HG02981 (cell line): ENCODE results near the gene SPATA46.
A peak's percentile ranks its signal among the peaks of the same experiment; 100 is the strongest.

Source experiments
- ATAC-seq: cut with Tn5 transposase; IDR thresholded peaks from one replicate; pipeline ENCODE4 v1.9.1; 2021; ENCODE audit warnings: mild to moderate bottlenecking, moderate library complexity; ENCODE audit not compliant: unreplicated experiment

Gene SPATA46

GRCh38 chr1:162391790-162392563 lies 15.3 kb upstream of the SPATA46 start:
- ATAC-seq = peak; percentile 54

GRCh38 chr1:162390396-162391185 lies 13.9 kb upstream of the SPATA46 start:
- ATAC-seq = no peak

GRCh38 chr1:162389971-162390370 lies 13.3 kb upstream of the SPATA46 start:
- no peak for ATAC-seq

- ATAC-seq = no peak
Observed at GRCh38 chr1:162389021-162389818, 12.6 kb upstream of the SPATA46 start.

- ATAC-seq = no peak
Observed at GRCh38 chr1:162388615-162389014, 12.0 kb upstream of the SPATA46 start.

GRCh38 chr1:162388083-162388594 lies 11.5 kb upstream of the SPATA46 start:
- ATAC-seq = no peak

- no peak for ATAC-seq
Observed at GRCh38 chr1:162387226-162388082, 10.8 kb upstream of the SPATA46 start.

- no peak for ATAC-seq
Observed at GRCh38 chr1:162386292-162387225, 9.9 kb upstream of the SPATA46 start.

- no peak for ATAC-seq
Observed at GRCh38 chr1:162385702-162386101, 9.0 kb upstream of the SPATA46 start.

- ATAC-seq = no peak
Observed at GRCh38 chr1:162385280-162385623, 8.6 kb upstream of the SPATA46 start.

- ATAC-seq = no peak
Observed at GRCh38 chr1:162384601-162385279, 8.1 kb upstream of the SPATA46 start.

- ATAC-seq = no peak
Observed at GRCh38 chr1:162384116-162384515, 7.5 kb upstream of the SPATA46 start.

GRCh38 chr1:162383516-162383915 lies 6.9 kb upstream of the SPATA46 start:
- ATAC-seq = no peak

- ATAC-seq = no peak
Observed at GRCh38 chr1:162383091-162383490, 6.4 kb upstream of the SPATA46 start.

GRCh38 chr1:162381941-162382750 lies 5.5 kb upstream of the SPATA46 start:
- no peak for ATAC-seq

- ATAC-seq = no peak
Observed at GRCh38 chr1:162381383-162381782, 4.7 kb upstream of the SPATA46 start, which contains the start of gene C1orf226. Gene C1orf226 (plus strand): TSS chr1:162381728. CDS start chr1:162381902, 174 bp downstream.

- ATAC-seq = no peak
Observed at GRCh38 chr1:162380061-162380846, 3.6 kb upstream of the SPATA46 start.
